NB4 (cell line): Measurements from ENCODE around the gene CADPS.

Experiments
- DNase-seq: peaks from one replicate; pipeline ENCODE4 v3.0.0; 2010; ENCODE audit warnings: low read depth
- H3K4me3 ChIP-seq: one replicate; pipeline ENCODE4 v1.5.1; 2011; ENCODE audit warnings: mild to moderate bottlenecking, low read depth, low read length, moderate library complexity
- CTCF ChIP-seq: IDR thresholded peaks from one replicate; pipeline ENCODE4 v1.5.1; 2012; ENCODE audit warnings: low read depth, low read length
- MAX ChIP-seq: IDR thresholded peaks from 2 replicates; pipeline ENCODE4 v1.6.1; 2011; ENCODE audit warnings: low read depth, low read length
- MYC ChIP-seq: IDR thresholded peaks from 2 replicates; pipeline ENCODE4 v1.6.1; 2011; ENCODE audit warnings: low read depth, low read length
- POLR2A ChIP-seq: IDR thresholded peaks from 2 replicates; pipeline ENCODE4 v1.6.1; 2011; ENCODE audit warnings: mild to moderate bottlenecking; ENCODE audit not compliant: insufficient read length; ENCODE audit errors: extremely low read depth

Gene CADPS

GRCh38 chr3:62676689-62677271 is 198.4 kb downstream of the CADPS start:
- TF ChIP-seq POLR2A: no peak
- TF ChIP-seq MAX: no peak
- TF ChIP-seq CTCF: no peak
- TF ChIP-seq MYC: no peak
- no peak for DNase-seq
- no peak overlapping the region for H3K4me3 ChIP-seq

- H3K4me3 ChIP-seq: no peak overlapping the region
- DNase-seq: no peak
- TF ChIP-seq MAX (no peak), MYC (no peak), POLR2A (no peak), CTCF (no peak)
Measured at GRCh38 chr3:62675492-62675891, 199.7 kb downstream of the CADPS start.

GRCh38 chr3:62672988-62673313 is 202.3 kb downstream of the CADPS start:
- TF ChIP-seq CTCF (no peak), MYC (no peak), POLR2A (no peak), MAX (no peak)
- no peak overlapping the region for H3K4me3 ChIP-seq
- DNase-seq: no peak

GRCh38 chr3:62672270-62672987 is 202.8 kb downstream of the CADPS start:
- DNase-seq: no peak
- H3K4me3 ChIP-seq: no peak overlapping the region
- TF ChIP-seq POLR2A (no peak), MAX (no peak), CTCF (no peak), MYC (no peak)

GRCh38 chr3:62670351-62670750 is 204.9 kb downstream of the CADPS start:
- no peak for DNase-seq
- H3K4me3 ChIP-seq: no peak overlapping the region
- TF ChIP-seq MYC: no peak
- no peak for TF ChIP-seq CTCF
- TF ChIP-seq MAX: no peak
- TF ChIP-seq POLR2A: no peak

- TF ChIP-seq POLR2A (no peak), CTCF (no peak), MYC (no peak), MAX (no peak)
- no peak overlapping the region for H3K4me3 ChIP-seq
- DNase-seq: no peak
Measured at GRCh38 chr3:62669161-62669560, 206.1 kb downstream of the CADPS start.
